Endothelial cell (in vitro differentiated cells): ENCODE measurements around the gene WNT1. TPM values are rescaled to one million over a fixed set of nuclear protein-coding genes. Genes with fewer than 3 reads are reported as not detected.

Experiments used
- DNase-seq: peaks from one replicate; pipeline ENCODE4 v3.0.0; 2021; ENCODE audit warnings: low spot score
- H3K27ac Mint-ChIP-seq: one replicate; pipeline ENCODE4 v1.8.0; 2021; ENCODE audit warnings: mixed read lengths, inconsistent platforms; ENCODE audit not compliant: unreplicated experiment
- H3K27me3 Mint-ChIP-seq: one replicate; pipeline ENCODE4 v1.8.0; 2021; ENCODE audit warnings: mild to moderate bottlenecking, moderate library complexity, mixed read lengths, inconsistent platforms; ENCODE audit not compliant: unreplicated experiment
- H3K36me3 Mint-ChIP-seq: one replicate; pipeline ENCODE4 v1.8.0; 2021; ENCODE audit warnings: mild to moderate bottlenecking, low read depth, mixed read lengths, inconsistent platforms; ENCODE audit not compliant: unreplicated experiment
- H3K4me1 Mint-ChIP-seq: one replicate; pipeline ENCODE4 v1.8.0; 2021; ENCODE audit warnings: mild to moderate bottlenecking, mixed read lengths, inconsistent platforms; ENCODE audit not compliant: unreplicated experiment
- H3K4me3 Mint-ChIP-seq: one replicate; pipeline ENCODE4 v1.8.0; 2021; ENCODE audit warnings: mild to moderate bottlenecking, mixed read lengths, inconsistent platforms; ENCODE audit not compliant: unreplicated experiment
- H3K9me3 Mint-ChIP-seq: one replicate; pipeline ENCODE4 v1.8.0; 2021; ENCODE audit warnings: mixed read lengths, inconsistent platforms; ENCODE audit not compliant: unreplicated experiment
- CTCF ChIP-seq: fragments of 200-600 bp; sonication (generic); IDR thresholded peaks from one replicate; pipeline ENCODE4 v1.5.0; 2021; ENCODE audit warnings: antibody characterized with exemption; ENCODE audit not compliant: unreplicated experiment
- total RNA-seq: library from RNA; stranded (reverse); fragmentation: NEBNext Ultra II Directional; extraction: Animal tissue kit (Norgen Biotek cat#: 25700); gene quantifications from one replicate; pipeline ENCODE4 v1.2.1, GENCODE V29; 2021; ENCODE audit not compliant: unreplicated experiment

The WNT1 gene
- total RNA-seq, 1 donor from 2014 or later: not detected

- Mint-ChIP-seq H3K27me3 (peaks cover 37% of the 10 kb centered on the region), H3K9me3 (no peaks in the 10 kb centered on the region), H3K27ac (no peak overlapping the region), H3K4me1 (peaks cover 17% of the 10 kb centered on the region), H3K36me3 (peaks cover 5% of the 10 kb centered on the region), H3K4me3 (no peak overlapping the region)
- peak; percentile 87 for DNase-seq
- TF ChIP-seq CTCF: peak; percentile 60
These were observed 17.2 kb downstream of the WNT1 start for GRCh38 chr12:48995086-48995879.

GRCh38 chr12:48996794-48997718 lies 18.9 kb downstream of the WNT1 start:
- DNase-seq: peak; percentile 82
- peak; percentile 59 for TF ChIP-seq CTCF
- Mint-ChIP-seq H3K27ac (no peak overlapping the region), H3K36me3 (peaks cover 17% of the 10 kb centered on the region), H3K4me1 (peaks cover 11% of the 10 kb centered on the region), H3K9me3 (no peaks in the 10 kb centered on the region), H3K4me3 (no peak overlapping the region), H3K27me3 (peaks cover 39% of the 10 kb centered on the region)

GRCh38 chr12:48997719-48998496 lies 19.8 kb downstream of the WNT1 start:
- no peaks in the 10 kb centered on the region for H3K9me3 Mint-ChIP-seq
- no peak overlapping the region for H3K27ac Mint-ChIP-seq
- H3K4me3 Mint-ChIP-seq: no peak overlapping the region
- H3K4me1 Mint-ChIP-seq: peaks cover 11% of the 10 kb centered on the region
- TF ChIP-seq CTCF: no peak
- peaks cover 41% of the 10 kb centered on the region for H3K27me3 Mint-ChIP-seq
- peak; percentile 43 for DNase-seq
- H3K36me3 Mint-ChIP-seq: peaks cover 21% of the 10 kb centered on the region

- Mint-ChIP-seq H3K36me3 (peaks cover 22% of the 10 kb centered on the region), H3K4me3 (no peak overlapping the region), H3K27me3 (peaks cover 38% of the 10 kb centered on the region), H3K9me3 (no peaks in the 10 kb centered on the region), H3K4me1 (peaks cover 11% of the 10 kb centered on the region), H3K27ac (no peak overlapping the region)
- TF ChIP-seq CTCF: no peak
- DNase-seq: no peak
These were observed 20.6 kb downstream of the WNT1 start for GRCh38 chr12:48998497-48999353.
